ENCODE results near the gene CTR9.
"Not testable (repeated sequence)": the region's sequence is repeated elsewhere in the genome, so short reads cannot be mapped to it uniquely, and the experiment has no call there.

The CTR9 gene

GRCh38 chr11:10785146-10785474 is 34.1 kb downstream of the CTR9 start:
- no peak for DNase-seq

- DNase-seq = no peak
Measured at GRCh38 chr11:10786451-10786850, 35.4 kb downstream of the CTR9 start.

- DNase-seq = peak; percentile 96
Measured at GRCh38 chr11:10792385-10793068, 41.5 kb downstream of the CTR9 start.

- DNase-seq = no peak
Measured at GRCh38 chr11:10793470-10794255, 42.6 kb downstream of the CTR9 start.

GRCh38 chr11:10796191-10796590 is 45.1 kb downstream of the CTR9 start:
- no peak for DNase-seq

- no peak for DNase-seq
Measured at GRCh38 chr11:10797001-10797400, 46.0 kb downstream of the CTR9 start.

GRCh38 chr11:10797531-10797930 is 46.5 kb downstream of the CTR9 start:
- DNase-seq = no peak

- DNase-seq = no peak
Measured at GRCh38 chr11:10798330-10798928, 47.4 kb downstream of the CTR9 start.

- no peak for DNase-seq
Measured at GRCh38 chr11:10800292-10800691, 49.2 kb downstream of the CTR9 start.

GRCh38 chr11:10803676-10804075 is 52.6 kb downstream of the CTR9 start:
- DNase-seq = no peak

GRCh38 chr11:10805741-10806140 is 54.7 kb downstream of the CTR9 start:
- DNase-seq = no peak

- DNase-seq = no peak
Measured at GRCh38 chr11:10806206-10806605, 55.2 kb downstream of the CTR9 start.

GRCh38 chr11:10807493-10808234 is 56.6 kb downstream of the CTR9 start:
- DNase-seq = peak; percentile 59

- DNase-seq = no peak
Measured at GRCh38 chr11:10808235-10808552, 57.1 kb downstream of the CTR9 start.

GRCh38 chr11:10808553-10809372 is 57.7 kb downstream of the CTR9 start, which contains the start of gene EIF4G2:
TSS of gene EIF4G2 (minus strand) at chr11:10808926.
- DNase-seq = peak; percentile 97

- peak; percentile 59 for DNase-seq
Measured at GRCh38 chr11:10809373-10810160, 58.5 kb downstream of the CTR9 start.

GRCh38 chr11:10813945-10814344 is 62.9 kb downstream of the CTR9 start:
- no peak for DNase-seq

GRCh38 chr11:10818594-10818993 is 67.5 kb downstream of the CTR9 start:
- no peak for DNase-seq

GRCh38 chr11:10822491-10822890 is 71.4 kb downstream of the CTR9 start:
- not testable (repeated sequence) for DNase-seq

GRCh38 chr11:10823152-10823579 is 72.1 kb downstream of the CTR9 start:
- DNase-seq = no peak

- DNase-seq = no peak
Measured at GRCh38 chr11:10824888-10825287, 73.8 kb downstream of the CTR9 start.

- DNase-seq = no peak
Measured at GRCh38 chr11:10828402-10828801, 77.4 kb downstream of the CTR9 start.
